Renal pelvis (tissue), 4 donors: Measurements from ENCODE around the gene SLC25A47. TPM values are rescaled to one million over a fixed set of nuclear protein-coding genes. Genes with fewer than 3 reads are reported as not detected.
"Not testable (repeated sequence)": the region's sequence is repeated elsewhere in the genome, so short reads cannot be mapped to it uniquely, and the experiment has no call there.

Experiments used
- DNase-seq: peaks from one replicate; pipeline ENCODE4 v3.0.0-alpha.2; 2013
- polyA plus RNA-seq, 3 donors: library from polyadenylated mRNA; unstranded; fragments of 120-200 nt; gene quantifications; one replicate each; pipeline ENCODE4 v1.2.1, GENCODE V29; 2013; ENCODE audit not compliant: insufficient read length in 3 of 3

SLC25A47 gene
- polyA plus RNA-seq, 3 donors = 0.04 TPM; not detected in 2

DNA sequence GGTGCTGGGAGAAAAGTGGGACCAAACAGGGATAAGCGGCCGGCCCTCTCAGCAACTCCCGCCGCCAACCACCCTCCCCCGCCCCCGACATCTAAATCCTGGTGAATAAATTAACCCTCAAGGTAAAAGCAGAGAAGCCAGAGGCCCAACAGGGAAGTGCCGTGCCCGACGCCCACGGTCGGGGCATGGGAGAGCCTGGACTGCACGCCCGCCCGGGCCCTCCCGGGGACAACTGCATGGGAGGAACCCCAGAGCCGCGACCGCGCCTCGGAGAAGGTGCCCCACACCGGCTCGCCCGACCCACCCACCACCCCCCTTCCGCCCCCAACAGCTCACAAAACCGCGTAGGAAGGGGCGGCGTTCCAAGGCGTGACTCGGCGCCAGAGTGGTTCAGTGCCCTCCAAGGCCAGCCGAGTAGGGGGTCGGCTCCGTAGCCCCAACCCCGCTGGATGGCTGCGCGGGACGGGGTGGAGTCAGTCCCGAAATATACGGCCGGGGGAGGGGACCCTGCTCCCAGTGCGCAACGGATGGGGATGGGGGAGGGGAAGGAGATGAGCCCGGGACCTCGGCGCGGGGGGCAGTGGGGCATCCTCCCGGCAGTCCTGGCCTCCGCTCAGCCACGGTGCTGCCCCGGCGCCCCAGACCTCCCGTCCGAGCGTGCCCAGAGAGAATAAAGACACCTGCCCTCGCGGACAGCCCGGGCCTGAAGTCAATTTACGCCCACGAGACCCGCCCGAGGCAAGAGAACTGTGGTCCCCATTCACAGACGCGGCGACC, 17.6 kb upstream of the SLC25A47 start:
- DNase-seq = no peak

DNA sequence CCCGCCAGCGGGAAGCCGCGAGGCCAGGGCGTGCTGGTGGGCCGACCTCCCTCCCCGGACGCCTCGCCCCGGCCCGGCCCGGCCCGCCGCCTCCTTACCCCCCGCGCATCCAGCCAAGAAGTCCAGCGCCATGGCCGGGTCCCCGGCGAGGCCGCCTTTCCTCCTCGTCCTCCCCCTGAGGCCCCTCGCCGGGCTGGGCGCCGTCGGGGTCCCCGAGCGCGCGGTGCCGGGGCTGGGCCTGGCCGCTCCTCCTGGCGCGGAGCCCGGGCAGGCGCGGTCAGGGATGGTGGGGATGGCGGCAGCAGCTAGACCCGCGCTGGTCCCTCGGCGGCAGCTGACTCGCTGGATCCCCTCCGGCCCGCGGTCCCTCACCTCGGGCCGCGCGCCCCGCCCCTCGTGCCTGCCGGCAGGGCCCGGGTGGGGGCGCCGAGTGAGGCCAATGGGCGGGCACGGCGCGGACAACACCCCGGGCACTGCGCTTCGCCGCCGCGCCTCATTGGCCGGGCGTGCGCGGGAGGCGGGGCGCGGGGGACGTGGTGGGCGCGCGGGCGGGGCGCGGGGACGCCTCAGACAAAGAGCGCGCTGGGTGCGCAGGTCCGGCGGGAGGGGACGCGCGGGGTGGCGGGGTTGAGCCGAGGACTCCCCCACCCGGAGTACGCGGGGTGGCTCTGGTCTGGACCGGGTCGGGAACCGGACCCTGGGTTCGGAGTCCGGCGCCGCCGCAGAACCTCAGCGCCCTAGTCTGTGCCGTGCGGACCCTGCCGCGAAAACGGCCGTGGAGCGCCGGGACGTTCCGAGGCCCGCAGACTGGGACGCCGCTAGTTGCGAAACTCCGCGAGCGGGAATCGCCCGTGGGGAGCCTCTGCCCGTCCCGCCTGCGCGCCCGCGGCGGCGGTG, 16.8 kb upstream of the SLC25A47 start, which contains the start of gene SLC25A29:
SLC25A29 (minus strand) TSS at position 344 of the 897 bp plus-strand sequence; CDS start at position 132, 212 bp downstream.
- peak; percentile 92 for DNase-seq

DNA sequence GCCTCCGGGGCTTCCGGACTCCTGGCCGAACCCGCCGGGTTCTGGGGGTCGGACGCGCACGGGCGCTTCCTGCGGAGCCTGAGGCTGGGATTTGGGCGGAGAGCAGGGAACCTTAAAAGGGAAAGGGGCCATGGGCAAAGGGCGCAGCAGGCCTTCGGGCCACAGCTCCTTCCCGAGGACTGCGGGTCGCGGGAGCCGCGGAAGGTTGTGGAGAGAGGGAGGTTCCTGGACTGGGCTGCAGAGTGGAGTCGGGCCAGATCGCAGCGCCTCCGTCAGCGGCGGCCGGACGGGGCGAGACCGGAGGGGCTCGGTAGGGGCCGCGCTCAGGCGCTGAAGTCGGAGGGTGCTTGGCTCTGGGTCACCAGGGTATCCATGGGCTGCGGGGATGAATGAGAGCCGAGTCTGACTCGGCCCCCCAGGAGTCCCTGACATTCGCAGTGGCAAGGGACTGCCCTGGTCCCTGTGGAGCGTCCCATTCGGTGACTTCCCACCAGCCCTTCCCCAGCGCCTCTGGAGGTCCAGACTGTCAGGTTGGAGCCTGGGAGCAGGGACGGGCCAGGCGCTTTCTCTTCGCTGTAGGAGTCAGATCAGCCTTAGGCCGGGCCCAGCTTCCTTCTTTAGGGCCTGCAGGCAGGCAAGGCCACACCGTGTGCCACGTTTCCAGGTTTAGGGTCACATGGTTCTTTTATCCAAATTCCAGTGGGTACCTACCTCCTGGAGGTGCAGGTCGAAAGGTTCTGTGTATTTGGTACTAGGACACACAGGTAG, 16.0 kb upstream of the SLC25A47 start:
- DNase-seq = no peak

DNA sequence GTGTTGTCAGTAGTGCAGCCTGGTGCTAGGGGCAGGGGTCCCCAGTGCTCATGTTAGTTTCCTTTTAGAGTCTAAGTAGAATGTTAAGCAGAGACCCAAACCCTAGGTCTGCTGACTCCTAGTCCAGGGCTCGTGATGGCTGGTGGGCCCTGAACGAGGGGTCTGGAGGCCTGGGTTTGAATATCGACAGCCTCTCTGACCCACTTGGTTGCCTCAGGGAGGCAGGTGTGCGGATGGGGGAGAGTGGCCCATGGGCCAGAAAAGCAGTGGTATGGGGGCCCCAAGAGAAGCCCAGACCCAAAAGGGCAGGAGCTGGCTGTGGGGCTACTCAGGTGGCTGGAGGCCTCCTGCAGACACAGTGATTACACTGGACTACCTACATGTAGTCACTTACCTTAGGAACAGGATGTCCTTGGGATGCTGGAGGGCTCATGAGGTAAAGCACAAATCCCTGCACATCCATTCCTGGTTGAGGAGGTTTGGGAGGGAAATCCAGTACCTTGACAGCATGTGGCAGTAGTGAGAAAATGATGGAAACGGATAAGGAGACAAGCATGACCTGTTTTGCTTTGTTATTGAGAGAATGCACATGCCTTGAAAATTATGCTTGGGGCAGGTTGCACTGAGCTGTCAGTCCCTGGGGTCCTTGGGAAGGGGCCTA, 15.2 kb upstream of the SLC25A47 start:
- no peak for DNase-seq

DNA sequence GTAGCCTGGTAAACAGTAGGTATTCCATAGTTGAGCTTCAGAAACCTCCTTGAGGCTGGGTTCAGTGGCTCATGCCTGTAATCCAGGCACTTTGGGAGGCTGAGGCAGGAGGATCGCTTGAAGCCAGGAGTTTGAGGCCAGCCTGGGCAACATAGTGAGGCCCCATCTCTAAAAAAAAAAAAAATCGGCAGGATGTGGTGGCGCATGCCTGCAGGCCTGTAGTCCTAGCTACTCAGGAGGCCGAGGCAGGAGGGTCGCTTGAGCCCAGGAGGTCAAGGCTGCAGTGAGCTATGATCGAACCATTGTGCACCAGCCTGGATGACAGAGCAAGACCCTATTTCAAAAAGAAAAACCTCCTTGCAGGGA, 14.7 kb upstream of the SLC25A47 start:
- DNase-seq = not testable (repeated sequence)

DNA sequence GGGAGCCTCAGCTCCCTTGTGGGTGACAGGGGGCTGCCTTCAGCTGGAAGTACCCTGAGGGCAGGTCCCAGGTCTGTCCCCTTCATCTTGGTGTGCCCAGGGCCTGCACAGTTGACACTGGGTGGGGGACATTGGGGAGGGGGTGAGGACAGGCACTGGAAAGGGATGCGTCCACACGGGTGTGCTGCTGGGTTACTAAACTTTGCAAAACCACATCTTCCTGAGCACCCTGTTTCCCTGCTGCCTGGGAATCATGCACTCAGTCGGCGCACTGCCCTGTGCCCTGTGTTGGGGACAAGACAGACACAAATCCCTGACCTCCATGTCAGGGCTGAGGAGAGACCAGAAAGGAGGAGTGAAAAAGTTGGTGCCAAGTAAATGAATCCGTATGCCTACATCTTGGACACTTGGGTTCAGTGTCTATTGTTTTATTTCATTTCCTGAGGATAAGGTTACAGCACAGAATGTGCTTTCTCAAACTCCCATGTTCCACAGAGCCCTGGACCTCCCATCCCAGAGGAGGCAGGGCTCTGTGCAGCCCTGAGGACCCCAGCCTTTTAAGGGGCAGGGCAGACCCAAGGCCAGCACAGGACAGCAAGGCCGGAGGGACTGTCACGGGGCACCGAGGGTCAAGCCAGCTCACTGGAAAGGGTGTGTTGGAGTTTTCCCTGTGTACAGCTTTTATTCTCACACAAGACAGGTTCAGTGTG, 14.0 kb upstream of the SLC25A47 start:
- DNase-seq = no peak

DNA sequence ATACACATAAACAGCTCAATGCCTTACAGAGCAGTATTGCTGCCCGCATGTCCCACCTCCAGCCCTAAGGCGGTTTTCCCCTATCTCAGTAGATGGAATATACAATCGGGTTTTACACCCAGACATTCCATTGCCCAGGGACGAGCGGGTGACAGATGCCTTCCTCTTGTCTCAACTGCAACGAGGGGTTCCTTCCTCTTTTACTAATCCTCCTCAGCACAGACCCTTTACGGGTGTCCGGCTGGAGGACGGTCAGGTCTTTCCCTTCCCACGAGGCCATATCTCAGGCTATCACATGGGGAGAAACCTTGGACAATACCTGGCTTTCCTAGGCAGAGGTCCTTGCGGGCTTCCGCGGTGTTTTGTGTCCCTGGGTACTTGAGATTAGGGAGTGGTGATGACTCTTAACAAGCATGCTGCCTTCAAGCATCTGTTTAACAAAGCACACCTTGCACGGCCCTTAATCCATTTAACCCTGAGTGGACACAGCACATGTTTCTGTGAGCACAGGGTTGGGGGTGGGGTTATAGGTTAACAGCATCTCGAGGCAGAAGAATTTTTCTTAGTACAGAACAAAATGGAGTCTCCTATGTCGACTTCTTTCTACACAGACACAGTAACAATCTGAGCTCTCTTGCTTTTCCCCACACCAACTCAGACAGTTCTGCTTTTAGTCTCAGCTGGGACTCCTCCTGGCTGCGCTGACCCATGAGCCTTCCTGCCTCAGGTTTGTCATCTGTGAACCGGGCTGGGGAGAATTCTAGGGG, 10.8 kb upstream of the SLC25A47 start:
- DNase-seq = not testable (repeated sequence)

DNA sequence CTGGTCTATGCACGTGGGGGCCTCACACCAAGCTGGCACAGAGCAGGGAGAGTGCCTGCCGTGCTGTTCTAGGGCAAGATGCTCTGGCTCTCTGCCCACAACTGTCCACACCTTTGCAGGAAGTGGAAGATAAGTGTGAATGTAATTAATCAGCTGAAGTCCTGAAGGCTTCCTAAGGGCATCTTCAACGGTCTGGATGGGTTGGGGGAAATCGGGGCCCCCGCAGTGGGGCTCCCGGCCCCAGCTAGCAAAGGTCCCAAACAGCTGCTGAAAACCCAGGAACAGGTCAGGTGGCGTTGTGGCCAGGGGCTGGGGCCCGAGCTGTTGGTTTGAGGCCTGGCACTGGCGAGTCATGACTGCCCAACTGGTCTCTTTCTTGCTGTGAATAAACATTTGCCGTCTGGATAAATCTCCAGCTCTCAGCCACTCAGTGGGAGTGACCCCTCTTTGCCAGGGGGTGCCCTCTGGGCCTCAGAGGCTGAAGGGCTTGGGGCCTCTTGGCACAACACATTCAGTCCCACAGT, 10.2 kb upstream of the SLC25A47 start:
- DNase-seq = no peak

DNA sequence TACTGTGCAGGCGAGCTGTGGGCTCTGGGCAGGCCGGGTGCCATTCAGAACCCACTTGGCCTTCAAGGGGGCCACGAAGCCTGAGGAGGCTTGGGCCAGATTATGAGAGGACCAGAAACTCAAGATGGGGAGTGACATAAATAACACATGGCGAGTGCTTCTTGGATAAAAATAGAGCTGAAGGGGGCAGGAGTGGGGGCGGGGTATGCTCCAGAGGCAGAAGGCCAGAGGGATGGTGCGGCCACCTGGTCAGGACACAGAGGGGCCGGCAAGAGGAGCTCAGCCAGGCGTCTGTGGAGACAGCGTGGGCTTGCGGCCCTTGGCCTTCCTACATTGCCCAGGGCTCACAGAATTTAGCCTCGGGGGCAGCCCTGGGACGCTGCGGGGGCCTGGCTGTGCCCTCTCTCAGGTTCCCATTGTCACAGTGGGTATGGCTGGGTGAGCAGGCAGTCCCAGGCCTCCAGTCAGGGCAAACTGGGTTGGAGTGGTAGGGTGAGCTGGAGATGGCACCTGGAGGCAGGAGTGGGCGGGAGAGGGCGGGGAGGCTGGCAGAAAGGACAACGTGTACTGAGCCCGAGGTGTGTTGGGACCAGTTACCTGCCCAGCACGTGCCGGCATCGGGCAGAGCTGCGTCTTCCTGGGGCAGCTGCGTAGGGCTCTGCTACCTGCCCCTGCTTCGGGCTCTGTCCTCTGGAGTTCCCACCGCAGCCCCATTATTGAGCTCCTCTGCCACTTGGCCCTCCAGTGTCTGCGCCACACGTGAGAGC, 9.5 kb upstream of the SLC25A47 start:
- no peak for DNase-seq

DNA sequence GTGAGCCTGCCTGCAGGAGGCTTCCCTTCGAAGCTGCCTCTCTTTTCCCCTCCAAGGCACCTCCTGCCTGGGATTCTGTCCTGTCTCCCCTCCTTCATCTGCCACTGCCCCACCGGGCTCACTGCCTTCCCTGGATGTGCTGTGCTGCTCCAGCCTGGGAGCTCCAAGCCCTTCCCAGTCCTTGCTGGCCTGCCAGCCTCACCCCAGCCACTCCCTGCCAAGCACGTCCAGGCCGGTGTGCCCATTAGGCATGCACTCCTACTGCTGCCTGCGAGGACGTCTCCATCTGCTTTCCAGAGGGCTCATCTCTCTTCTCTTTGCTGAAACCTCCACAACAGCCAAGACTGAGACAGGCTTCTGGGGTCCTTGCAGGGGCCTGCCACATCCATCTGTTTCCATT, 8.4 kb upstream of the SLC25A47 start:
- no peak for DNase-seq

DNA sequence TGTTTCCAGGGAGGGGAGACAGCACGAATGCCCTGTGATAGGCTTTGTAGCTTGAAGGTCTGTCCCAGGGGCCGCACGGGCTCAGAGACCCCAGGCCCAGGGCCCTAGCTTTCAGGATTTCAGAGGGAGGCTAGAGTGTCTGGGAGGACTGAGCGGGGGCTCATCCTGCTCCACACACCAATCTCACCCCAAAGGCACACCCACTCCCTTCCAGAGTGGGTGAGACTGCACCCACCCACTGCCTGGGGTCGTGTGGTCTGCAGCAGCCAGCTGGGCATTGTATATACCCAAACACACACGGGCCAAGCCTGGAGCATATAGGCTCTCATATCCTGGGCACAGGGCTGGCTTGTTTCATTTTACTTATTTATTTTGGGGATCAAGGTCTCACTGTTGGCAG, 5.8 kb upstream of the SLC25A47 start:
- DNase-seq = no peak

DNA sequence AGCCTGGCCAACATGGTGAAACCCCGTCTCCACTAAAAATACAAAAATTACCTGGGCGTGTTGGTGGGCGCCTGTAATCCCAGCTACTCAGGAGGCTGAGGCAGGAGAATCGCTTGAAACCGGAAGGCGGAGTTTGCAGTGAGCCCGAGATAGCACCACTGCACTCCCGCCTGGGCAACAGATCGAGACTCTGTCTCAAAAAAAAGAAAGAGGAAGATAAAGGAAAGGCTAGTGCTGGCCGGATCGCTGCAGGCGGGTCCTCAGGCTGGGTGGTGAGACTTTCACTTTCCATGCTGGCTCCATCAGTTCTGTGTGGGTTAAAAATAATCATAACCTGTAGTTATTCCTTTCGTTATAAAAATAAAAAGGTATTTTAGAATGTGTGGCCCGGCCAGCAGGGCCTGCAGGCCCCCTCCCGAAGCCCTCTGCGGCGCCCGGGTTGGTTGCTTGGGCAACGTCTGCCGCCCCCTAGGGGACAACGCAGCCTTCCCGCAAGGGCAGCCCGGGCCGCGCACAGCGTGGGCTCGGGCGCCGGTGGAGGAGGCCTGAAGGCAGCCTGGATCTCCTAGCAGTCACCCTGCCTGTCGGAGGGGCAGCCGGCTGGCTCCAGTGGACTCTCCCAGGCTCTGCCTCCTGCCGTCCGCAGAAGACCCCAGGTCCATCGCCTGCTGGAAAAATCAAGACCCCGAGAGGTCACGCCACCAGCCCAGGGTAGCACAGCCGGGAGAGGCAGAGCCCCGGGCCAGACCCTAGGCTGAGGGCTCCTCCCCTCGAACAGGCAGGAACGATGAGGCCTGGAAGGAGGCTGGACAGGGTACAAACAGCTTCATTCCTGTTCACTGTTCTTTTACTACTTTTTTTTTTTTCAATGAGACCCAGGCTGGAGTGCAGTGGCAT, 5.0 kb upstream of the SLC25A47 start:
- no peak for DNase-seq

DNA sequence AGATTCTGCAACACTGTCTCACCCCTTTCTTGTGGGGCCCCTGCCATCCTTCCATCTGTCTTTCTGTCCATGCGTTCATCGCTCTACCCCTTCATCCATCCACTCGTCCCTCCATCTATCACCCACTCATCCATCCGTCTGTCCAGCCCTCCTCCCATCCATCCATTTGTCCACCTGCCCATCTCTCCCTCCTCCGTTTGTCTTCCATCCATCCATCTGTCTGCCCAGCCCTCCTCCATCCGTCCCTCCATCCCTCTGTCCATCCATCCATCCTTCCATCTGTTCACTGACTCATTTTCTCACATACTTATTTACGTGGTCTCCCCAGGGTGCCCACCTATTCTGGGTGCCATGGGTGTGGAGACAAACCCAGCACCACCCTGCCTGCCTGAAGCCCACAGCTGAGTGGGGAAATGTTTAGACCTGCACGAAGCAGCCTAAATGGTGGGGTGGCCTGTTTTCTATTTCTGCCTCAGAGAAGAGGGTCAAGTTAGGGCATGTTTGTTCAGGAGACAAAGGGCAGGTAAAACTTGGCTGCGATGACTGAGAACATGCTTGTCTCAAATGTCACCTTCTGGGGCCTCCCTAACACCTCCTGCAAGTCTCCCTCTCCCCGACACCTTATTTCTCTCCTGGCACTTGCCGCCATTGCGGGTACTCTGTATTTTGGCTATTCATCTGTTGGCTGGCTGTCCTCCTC, 2.8 kb upstream of the SLC25A47 start:
- DNase-seq = no peak

DNA sequence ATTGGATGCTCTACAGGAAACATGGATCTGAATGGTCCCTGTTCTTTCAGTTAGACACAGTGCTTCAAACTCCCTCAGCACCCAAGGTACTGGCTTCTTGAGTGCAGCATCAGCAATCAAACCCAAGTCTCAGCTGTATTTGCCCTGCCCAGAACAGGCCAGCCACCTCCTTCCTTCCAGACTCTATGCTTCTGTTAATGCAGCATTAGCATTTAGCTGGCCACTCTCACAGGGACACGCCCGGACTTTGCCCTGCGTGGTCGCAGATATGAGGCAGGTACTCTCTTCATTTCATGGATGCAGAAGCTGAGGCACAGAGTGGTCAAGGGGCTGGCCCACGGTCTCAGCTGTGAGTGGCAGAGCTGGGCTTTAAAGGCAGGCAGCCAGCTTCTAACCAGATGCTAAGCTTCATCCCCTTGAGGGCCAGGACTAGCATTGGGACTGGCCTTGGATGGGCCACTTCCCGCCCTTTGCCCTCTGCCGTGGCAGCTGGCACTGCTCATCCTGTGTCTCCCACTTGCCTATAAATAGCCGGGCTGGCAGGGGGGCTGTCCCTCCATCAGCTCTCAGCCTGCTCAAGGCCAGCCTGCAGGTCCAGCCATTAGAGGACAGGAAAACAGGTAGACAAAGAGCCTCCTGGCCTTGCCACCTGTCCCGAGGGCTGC, 1.5 kb upstream of the SLC25A47 start:
- DNase-seq = no peak

DNA sequence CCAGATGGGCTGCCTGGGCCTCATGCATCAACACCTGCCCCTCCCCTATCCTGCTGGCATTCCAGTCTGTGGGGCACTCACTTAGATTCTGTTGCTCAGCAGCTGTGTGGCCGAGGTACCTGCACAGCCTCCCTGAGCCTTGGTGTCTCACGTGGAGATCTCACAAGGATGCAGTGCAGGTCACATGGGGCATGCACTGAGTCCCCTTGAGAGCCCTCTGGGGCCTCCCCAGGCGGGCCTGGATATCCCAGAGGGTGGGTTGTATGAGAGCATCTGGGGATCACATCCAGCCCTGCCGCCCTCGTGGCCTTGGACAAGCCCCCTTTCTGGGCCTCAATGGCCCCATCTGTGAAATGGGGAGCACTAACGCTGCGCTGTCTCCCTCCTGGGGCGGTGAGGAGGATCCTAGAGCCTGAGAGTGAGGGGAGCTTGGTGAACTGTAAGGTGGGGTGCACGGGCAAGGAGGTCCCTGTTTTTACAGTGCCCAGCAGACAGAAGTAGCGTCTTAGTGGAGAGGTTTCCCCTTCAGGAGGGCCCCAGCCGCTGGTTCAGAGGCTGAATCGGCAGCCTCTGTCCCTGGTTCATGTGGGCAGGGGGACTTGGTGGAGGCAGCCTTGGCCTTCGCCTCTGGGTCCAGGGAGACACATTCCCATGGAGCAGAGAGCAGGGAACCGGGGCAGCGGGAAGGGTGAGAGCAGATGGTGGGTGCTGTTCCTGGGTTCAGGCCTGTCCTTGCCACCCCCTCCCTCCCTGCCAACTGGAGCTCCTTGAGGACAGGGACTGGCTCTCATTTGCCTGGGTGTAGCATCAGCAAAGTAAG, 791 bp upstream of the SLC25A47 start:
- no peak for DNase-seq

DNA sequence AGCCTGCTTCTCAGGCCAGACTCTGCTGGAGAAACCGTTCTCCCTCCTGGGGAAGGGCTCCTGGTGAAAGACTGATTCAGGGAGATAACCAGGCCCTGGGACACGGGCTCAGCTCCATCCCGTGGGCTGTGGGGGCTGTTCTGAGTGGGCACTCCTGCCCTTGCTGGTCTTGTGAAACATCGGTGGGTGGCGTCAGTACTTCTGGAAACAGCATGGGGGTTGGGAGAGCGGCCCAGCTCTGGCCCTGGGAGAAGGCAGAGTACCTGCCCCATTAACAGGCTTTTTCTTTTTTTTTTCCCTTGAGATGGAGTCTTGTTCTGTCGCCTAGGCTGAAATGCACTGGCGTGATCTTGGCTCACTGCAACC, 786 bp downstream of the SLC25A47 start:
- DNase-seq = no peak
